Neuronal stem cell (in vitro differentiated cells): Measurements from ENCODE around the gene ATP6V1B1.
"Not testable (repeated sequence)": the region's sequence is repeated elsewhere in the genome, so short reads cannot be mapped to it uniquely, and the experiment has no call there.

Source experiments
- DNase-seq: peaks from one replicate; pipeline ENCODE4 v3.0.0-alpha.2; 2013; ENCODE audit warnings: low spot score
- H2AFZ ChIP-seq: one replicate; pipeline ENCODE4 v1.6.1; 2013; ENCODE audit warnings: mild to moderate bottlenecking, low read length, inconsistent platforms
- H2AK5ac ChIP-seq: 2 replicates; pipeline ENCODE4 v1.6.1; 2013; ENCODE audit warnings: low read depth, mild to moderate bottlenecking, inconsistent platforms, low read length, moderate library complexity, mixed read lengths
- H2BK120ac ChIP-seq: 2 replicates; pipeline ENCODE4 v1.6.1; 2013; ENCODE audit warnings: low read depth, mild to moderate bottlenecking, inconsistent platforms, low read length, moderate library complexity, mixed read lengths
- H2BK12ac ChIP-seq: one replicate; pipeline ENCODE4 v1.6.1; 2013; ENCODE audit warnings: low read length, inconsistent platforms
- H2BK15ac ChIP-seq: 2 replicates; pipeline ENCODE4 v1.6.1; 2013; ENCODE audit warnings: mild to moderate bottlenecking, low read length, inconsistent platforms, mixed read lengths
- H2BK5ac ChIP-seq: one replicate; pipeline ENCODE4 v1.6.1; 2013; ENCODE audit warnings: inconsistent platforms, mild to moderate bottlenecking, low read length, moderate library complexity
- H3K14ac ChIP-seq: one replicate; pipeline ENCODE4 v1.6.1; 2013; ENCODE audit warnings: low read length, inconsistent platforms
- H3K18ac ChIP-seq: 2 replicates; pipeline ENCODE4 v1.6.1; 2013; ENCODE audit warnings: low read length, inconsistent platforms
- H3K23ac ChIP-seq: 2 replicates; pipeline ENCODE4 v1.6.1; 2013; ENCODE audit warnings: low read depth, mild to moderate bottlenecking, mixed read lengths, low read length, inconsistent platforms; ENCODE audit not compliant: poor library complexity
- H3K27ac ChIP-seq: replicated peaks from 3 replicates; pipeline ENCODE4 v1.5.1; 2013; ENCODE audit warnings: low read length, inconsistent platforms
- H3K27me3 ChIP-seq, 3 experiments: 2 replicates each; pipeline ENCODE4 v1.6.1; 2013; ENCODE audit warnings: low read length in 3 of 3, mild to moderate bottlenecking in 2 of 3, inconsistent platforms in 1 of 3, low read depth in 1 of 3, mixed read lengths in 1 of 3, moderate library complexity in 1 of 3; ENCODE audit not compliant: control insufficient read depth in 3 of 3, insufficient read depth in 3 of 3
- H3K36me3 ChIP-seq, 2 donors: replicated peaks in 1 of 2; 2 replicates each; pipeline ENCODE4 v1.6.1; 2013; ENCODE audit warnings: low read length in 2 of 2; ENCODE audit not compliant: control insufficient read depth in 2 of 2, insufficient read depth in 2 of 2
- H3K4ac ChIP-seq: 2 replicates; pipeline ENCODE4 v1.6.1; 2013; ENCODE audit warnings: inconsistent platforms, mild to moderate bottlenecking, low read length, moderate library complexity
- H3K4me1 ChIP-seq, 2 donors: 1 replicate in 1 of 2; 2 replicates in 1 of 2; pipeline ENCODE4 v1.6.1; 2013; ENCODE audit warnings: low read length in 2 of 2, low read depth in 1 of 2; ENCODE audit not compliant: control insufficient read depth in 2 of 2, insufficient read depth in 1 of 2
- H3K4me2 ChIP-seq: one replicate; pipeline ENCODE4 v1.6.1; 2013; ENCODE audit warnings: mild to moderate bottlenecking, low read length, inconsistent platforms; ENCODE audit not compliant: insufficient read depth, poor library complexity, severe bottlenecking
- H3K4me3 ChIP-seq, 2 donors: 2 replicates each; pipeline ENCODE4 v1.5.1; 2013; ENCODE audit warnings: low read length in 2 of 2, mild to moderate bottlenecking in 2 of 2, inconsistent platforms in 1 of 2, moderate library complexity in 1 of 2
- H3K79me1 ChIP-seq: one replicate; pipeline ENCODE4 v1.6.1; 2013; ENCODE audit warnings: low read depth, mild to moderate bottlenecking, inconsistent platforms, low read length, moderate library complexity
- H3K9ac ChIP-seq: one replicate; pipeline ENCODE4 v1.6.1; 2013; ENCODE audit warnings: mild to moderate bottlenecking, low read depth, low read length, inconsistent platforms; ENCODE audit not compliant: poor library complexity
- H3K9me3 ChIP-seq, 2 donors: replicated peaks in 1 of 2; 2 replicates each; pipeline versions ENCODE3 to v1.6.1; 2013; ENCODE audit warnings: low read length in 2 of 2, mild to moderate bottlenecking in 2 of 2, inconsistent platforms in 1 of 2, low read depth in 1 of 2, mixed read lengths in 1 of 2, moderate library complexity in 1 of 2; ENCODE audit not compliant: control insufficient read depth in 2 of 2, insufficient read depth in 1 of 2
- H4K8ac ChIP-seq: one replicate; pipeline ENCODE4 v1.6.1; 2013; ENCODE audit warnings: low read depth, mild to moderate bottlenecking, inconsistent platforms, low read length, moderate library complexity
- H4K91ac ChIP-seq: one replicate; pipeline ENCODE4 v1.6.1; 2013; ENCODE audit warnings: low read length, low read depth, mild to moderate bottlenecking, inconsistent platforms; ENCODE audit not compliant: poor library complexity
- WGBS, 2 donors: extraction: QIAGEN DNeasy Blood & Tissue Kit; methylation state at CpG; one replicate each; pipeline ENCODE4 v1.1.7; 2013; ENCODE audit warnings: missing lambda C conversion rate in 2 of 2, mixed read lengths in 1 of 2; ENCODE audit not compliant: insufficient read length in 2 of 2, insufficient replicate concordance in 1 of 2; ENCODE audit errors: extremely low coverage in 2 of 2; 5-methylcytosine and 5-hydroxymethylcytosine counted together

The ATP6V1B1 gene

GRCh38 chr2:71006323-71006722, 70.6 kb downstream of the ATP6V1B1 start:
- H2BK5ac ChIP-seq = no peak overlapping the region
- no peak overlapping the region for H2BK120ac ChIP-seq
- no peaks in the 10 kb centered on the region for H3K79me1 ChIP-seq
- H3K9me3 ChIP-seq = no peaks in the 10 kb centered on the region
- H3K9ac ChIP-seq = no peak overlapping the region
- no peak overlapping the region for H3K4ac ChIP-seq
- H2BK15ac ChIP-seq = no peak overlapping the region
- H3K36me3 ChIP-seq = no peaks in the 10 kb centered on the region
- no peak overlapping the region for H2BK12ac ChIP-seq
- H3K27me3 ChIP-seq = peaks cover 0 to 23% (median 0%) of the 10 kb centered on the region in 3 experiments
- no peak overlapping the region for H3K18ac ChIP-seq
- H4K91ac ChIP-seq = no peak overlapping the region
- H2AK5ac ChIP-seq = peak overlapping the region; percentile 47
- no CpG with 5 or more reads among the region's 2 CpGs for WGBS, 2 donors
- no peak overlapping the region for H3K4me3 ChIP-seq
- peaks cover 10 to 11% of the 10 kb centered on the region in 2 donors for H3K4me1 ChIP-seq
- H3K27ac ChIP-seq = no peak overlapping the region
- H4K8ac ChIP-seq = no peak overlapping the region
- no peak overlapping the region for H2AFZ ChIP-seq
- H3K14ac ChIP-seq = no peak overlapping the region
- no peak for DNase-seq
- no peak overlapping the region for H3K23ac ChIP-seq
- no peak overlapping the region for H3K4me2 ChIP-seq

- Histone ChIP-seq H2AFZ (no peak overlapping the region), H3K4me3 (peak overlapping the region in 1 of 2 donors; percentile 30), H3K9ac (no peak overlapping the region), H3K18ac (peak overlapping the region; percentile 31), H2BK120ac (no peak overlapping the region), H2BK15ac (peak overlapping the region; percentile 12), H3K23ac (peak overlapping the region; percentile 17), H2BK5ac (no peak overlapping the region), H3K79me1 (no peaks in the 10 kb centered on the region), H3K4me1 (peaks cover 2 to 5% of the 10 kb centered on the region in 2 donors), H3K14ac (no peak overlapping the region), H2BK12ac (no peak overlapping the region), H2AK5ac (peak overlapping the region; percentile 88), H4K91ac (no peak overlapping the region), H3K36me3 (no peaks in the 10 kb centered on the region), H3K9me3 (no peaks in the 10 kb centered on the region), H3K27ac (no peak overlapping the region), H3K4me2 (no peak overlapping the region), H3K4ac (peak overlapping the region; percentile 57), H4K8ac (no peak overlapping the region), H3K27me3 (peaks cover 0 to 29% (median 0%) of the 10 kb centered on the region in 3 experiments)
- no peak for DNase-seq
- WGBS, 2 donors = no CpG with 5 or more reads among the region's 5 CpGs
These were observed 71.5 kb downstream of the ATP6V1B1 start for GRCh38 chr2:71006955-71007799.

- H2BK120ac ChIP-seq = no peak overlapping the region
- no peak overlapping the region for H3K4me2 ChIP-seq
- no peak overlapping the region for H4K91ac ChIP-seq
- no peak overlapping the region for H3K4me3 ChIP-seq
- no peak overlapping the region for H3K23ac ChIP-seq
- peaks cover 0 to 30% (median 0%) of the 10 kb centered on the region in 3 experiments for H3K27me3 ChIP-seq
- no peak overlapping the region for H4K8ac ChIP-seq
- H2BK12ac ChIP-seq = no peak overlapping the region
- no peaks in the 10 kb centered on the region for H3K36me3 ChIP-seq
- peak overlapping the region; percentile 2 for H3K14ac ChIP-seq
- no peak overlapping the region for H2AFZ ChIP-seq
- no peak overlapping the region for H2AK5ac ChIP-seq
- H3K79me1 ChIP-seq = no peaks in the 10 kb centered on the region
- H3K9me3 ChIP-seq = no peaks in the 10 kb centered on the region
- WGBS, 2 donors = no CpG with 5 or more reads among the region's 13 CpGs
- peaks cover 0 to 3% of the 10 kb centered on the region in 2 donors for H3K4me1 ChIP-seq
- H3K4ac ChIP-seq = no peak overlapping the region
- H3K27ac ChIP-seq = no peak overlapping the region
- no peak overlapping the region for H2BK15ac ChIP-seq
- DNase-seq = no peak
- H2BK5ac ChIP-seq = no peak overlapping the region
- H3K9ac ChIP-seq = no peak overlapping the region
- H3K18ac ChIP-seq = peak overlapping the region; percentile 30
These were observed 72.6 kb downstream of the ATP6V1B1 start for GRCh38 chr2:71008342-71008741.

- H3K4ac ChIP-seq, H2AFZ ChIP-seq, H4K91ac ChIP-seq, H3K23ac ChIP-seq, H2BK5ac ChIP-seq, H3K4me3 ChIP-seq, H3K36me3 ChIP-seq, H3K9ac ChIP-seq, H2BK120ac ChIP-seq, DNase-seq, H3K27ac ChIP-seq, H3K4me2 ChIP-seq, H3K4me1 ChIP-seq, H2AK5ac ChIP-seq, H3K9me3 ChIP-seq, H3K14ac ChIP-seq, H3K79me1 ChIP-seq: not testable (repeated sequence)
- peak overlapping the region; percentile 72 for H2BK15ac ChIP-seq
- H2BK12ac ChIP-seq = peak overlapping the region; percentile 19
- H4K8ac ChIP-seq = peak overlapping the region; percentile 48
- peak overlapping the region; percentile 46 for H3K18ac ChIP-seq
- no CpG with 5 or more reads among the region's 6 CpGs for WGBS, 2 donors
- H3K27me3 ChIP-seq = peaks cover 0 to 21% (median 0%) of the 10 kb centered on the region in 3 experiments
These were observed 76.1 kb downstream of the ATP6V1B1 start for GRCh38 chr2:71011786-71012185.
